NCI-H1105 treated with DMSO at 0.1 percent for 48 hours (cell line): Measurements from ENCODE around the gene RFT1.

Experiments used
- DNase-seq: peaks from one replicate; lab custom pipeline; 2025; lab: John Stamatoyannopoulos, UW

The RFT1 gene

DNA sequence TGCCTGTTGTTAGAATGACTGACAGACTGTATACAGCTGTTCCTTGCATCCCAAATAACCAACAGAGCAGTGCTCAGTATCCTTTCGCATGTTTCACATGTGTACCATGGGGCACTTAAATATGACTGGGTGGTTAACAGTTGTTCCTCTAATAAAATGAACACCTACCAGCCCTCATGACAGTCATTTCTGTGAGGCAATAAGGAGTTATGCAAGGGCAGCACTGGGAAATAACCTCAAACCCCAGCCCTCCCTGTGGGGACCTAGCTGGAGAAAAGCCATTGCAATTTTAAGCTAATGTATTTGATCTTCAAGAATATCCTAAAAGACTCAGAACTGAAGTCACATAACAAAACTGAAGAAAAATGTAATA, 7.3 kb downstream of the RFT1 start:
- no peak for DNase-seq

- no peak for DNase-seq
Observed at GRCh38 chr3:53122255-53122932, 7.8 kb downstream of the RFT1 start.

- no peak for DNase-seq
Observed at GRCh38 chr3:53120336-53120735, 9.9 kb downstream of the RFT1 start.

- DNase-seq, result no peak
Observed at GRCh38 chr3:53116956-53117355, 13.3 kb downstream of the RFT1 start.

- DNase-seq, result no peak
Observed at GRCh38 chr3:53114412-53115074, 15.7 kb downstream of the RFT1 start.

GRCh38 chr3:53114011-53114400, 16.2 kb downstream of the RFT1 start:
- peak; percentile 63 for DNase-seq

DNA sequence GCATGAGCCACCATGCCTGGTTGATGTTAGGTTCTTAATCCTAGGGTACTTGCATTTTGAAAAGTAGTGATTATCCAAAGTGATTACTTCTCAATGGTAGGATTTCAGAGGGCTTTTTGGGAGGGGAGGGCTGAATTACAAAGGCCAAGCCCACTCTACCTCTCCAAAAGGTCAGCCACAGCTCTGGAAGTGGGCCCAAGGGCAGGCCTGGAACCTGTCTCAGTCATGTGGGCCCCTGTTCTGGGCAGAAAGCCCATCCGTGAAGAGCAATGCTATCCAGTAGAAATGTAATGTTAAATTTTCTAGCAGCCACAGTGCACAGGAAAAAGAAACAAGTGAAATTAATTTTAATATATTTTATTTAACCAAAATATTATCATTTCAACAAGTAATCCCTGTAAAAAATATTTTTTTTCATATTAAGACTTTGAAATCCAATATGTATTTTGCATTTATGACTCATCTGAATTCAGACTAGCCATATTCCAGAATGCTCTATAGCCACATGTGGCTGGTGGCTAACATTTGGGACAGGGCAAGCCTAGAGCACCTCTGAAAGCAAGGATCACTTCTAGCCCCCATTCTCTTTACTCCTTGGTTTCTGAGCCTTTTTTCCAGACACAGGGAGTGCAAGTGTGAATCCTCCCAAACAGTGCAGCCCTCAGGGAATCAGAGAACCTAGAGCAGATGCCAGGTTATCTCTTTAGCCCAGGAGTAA, 16.8 kb downstream of the RFT1 start:
- DNase-seq, result no peak

DNA sequence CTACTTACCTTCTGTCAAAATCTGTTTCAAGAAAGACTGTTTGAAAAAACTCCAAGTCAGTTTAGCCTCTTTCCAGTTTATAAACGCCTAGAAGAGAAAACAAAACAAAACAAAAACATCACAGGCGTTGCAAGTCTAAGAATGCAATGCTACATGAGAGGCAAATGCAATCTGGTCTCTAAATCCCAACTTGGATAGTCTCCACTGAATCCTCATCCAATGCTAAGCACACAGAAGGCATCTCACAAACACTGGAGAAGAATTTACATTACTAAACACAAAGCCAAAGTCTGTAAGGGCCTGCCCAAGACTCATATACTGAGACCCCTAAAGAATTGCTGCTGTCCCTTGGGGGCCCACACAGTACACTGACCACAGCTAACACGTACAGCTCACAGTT, 18.4 kb downstream of the RFT1 start:
- DNase-seq, result no peak

DNA sequence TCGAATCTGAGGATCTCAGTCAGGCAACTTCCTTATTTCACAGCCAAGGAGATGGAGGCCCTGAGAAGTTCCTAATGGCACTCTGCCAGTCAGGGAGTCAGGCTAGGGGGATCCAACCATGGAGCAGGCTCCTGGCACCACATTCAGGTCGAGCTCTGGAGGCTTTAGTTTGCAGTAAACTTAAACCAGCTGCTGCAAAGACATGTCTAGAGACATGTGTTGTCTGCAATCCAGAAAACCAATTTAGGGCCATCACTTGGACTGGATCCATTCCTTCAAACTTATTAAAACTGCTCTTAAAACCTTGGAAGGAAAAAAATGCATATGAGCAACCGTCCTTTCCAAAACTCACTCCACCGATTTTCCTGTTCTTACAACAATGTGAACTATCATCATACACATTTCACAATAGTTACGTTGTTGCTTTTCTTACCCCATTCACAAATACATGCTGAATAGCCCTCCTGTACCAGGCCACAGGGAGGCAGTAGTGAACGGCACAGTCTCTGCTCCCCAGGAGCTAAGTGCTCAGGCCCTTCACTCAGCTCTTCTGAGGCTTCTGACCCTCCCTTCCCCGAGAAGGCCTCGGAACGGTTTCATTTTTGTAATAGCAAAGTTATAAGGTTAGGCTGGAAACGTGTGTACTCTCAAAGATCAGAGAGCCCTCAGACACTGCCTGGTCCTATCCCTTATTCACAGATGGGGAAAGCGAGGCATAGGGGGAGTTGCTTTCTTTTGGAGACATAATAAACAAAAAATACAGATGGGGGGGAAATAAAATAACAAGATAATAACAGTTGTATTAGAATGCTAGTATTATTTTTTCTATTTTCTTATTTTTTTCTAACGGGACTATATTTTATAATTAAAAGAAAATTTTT, 20.1 kb downstream of the RFT1 start:
- no peak for DNase-seq

- DNase-seq, result no peak
Observed at GRCh38 chr3:53109190-53109589, 21.0 kb downstream of the RFT1 start.

GRCh38 chr3:53104762-53105161, 25.5 kb downstream of the RFT1 start:
- DNase-seq, result no peak

GRCh38 chr3:53103397-53104296, 26.6 kb downstream of the RFT1 start:
- DNase-seq, result no peak

DNA sequence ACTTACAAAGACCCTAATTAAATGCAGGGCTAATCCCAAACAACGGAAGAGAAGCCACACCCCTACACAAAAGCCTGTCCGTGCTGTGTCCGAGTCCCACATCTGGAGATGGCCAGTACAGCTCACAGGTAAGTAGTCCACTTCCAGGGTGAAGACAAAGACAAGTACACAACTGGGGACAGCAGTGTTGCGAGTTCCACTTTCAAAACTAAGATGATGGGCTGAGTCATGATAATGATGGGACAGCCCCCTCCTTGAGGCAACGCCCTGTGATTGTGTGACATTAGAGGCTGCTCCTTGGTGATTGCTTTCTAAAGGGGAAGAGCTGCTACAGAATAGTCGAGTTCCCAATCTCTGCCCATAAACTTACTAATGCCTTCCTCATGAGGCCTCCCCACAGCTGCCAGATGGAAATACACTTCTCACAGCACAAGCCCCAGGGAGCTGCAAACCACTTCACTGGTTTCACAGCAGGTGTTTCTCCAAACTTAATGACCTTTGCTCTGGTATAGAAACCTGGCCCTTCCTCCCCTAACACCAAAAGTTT, 27.6 kb downstream of the RFT1 start:
- no peak for DNase-seq

GRCh38 chr3:53101956-53102355, 28.3 kb downstream of the RFT1 start:
- DNase-seq, result no peak

DNA sequence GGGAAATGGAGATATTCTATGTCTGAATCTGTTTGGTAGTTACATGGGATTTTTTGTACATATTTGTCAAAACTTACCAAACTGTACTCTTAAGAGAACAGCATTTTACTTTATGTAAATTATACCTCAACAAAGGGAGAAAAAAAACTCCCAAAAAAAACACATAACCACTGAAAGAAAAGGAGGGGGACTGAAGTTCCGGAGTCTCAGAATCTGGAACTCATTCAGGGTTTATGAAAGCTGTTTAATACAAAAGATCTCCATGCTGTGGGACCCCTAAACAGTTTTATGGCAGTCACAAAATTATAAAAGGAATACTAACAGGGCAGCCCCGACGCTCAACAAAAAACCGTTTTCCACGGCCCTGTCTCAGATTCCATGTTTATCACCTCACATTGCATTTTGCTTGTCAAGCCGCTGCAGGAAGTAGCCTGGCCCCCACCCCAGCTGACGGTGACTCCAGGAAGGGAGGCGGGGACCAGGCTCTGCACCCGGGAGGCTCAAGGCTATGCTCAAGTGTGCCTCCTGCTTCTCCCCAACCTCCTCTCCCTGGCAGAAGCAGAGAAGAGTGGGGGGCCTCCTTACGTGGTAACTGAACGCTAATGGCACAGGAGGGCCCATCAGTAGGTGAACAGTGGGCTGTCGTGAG, 29.3 kb downstream of the RFT1 start:
- no peak for DNase-seq

DNA sequence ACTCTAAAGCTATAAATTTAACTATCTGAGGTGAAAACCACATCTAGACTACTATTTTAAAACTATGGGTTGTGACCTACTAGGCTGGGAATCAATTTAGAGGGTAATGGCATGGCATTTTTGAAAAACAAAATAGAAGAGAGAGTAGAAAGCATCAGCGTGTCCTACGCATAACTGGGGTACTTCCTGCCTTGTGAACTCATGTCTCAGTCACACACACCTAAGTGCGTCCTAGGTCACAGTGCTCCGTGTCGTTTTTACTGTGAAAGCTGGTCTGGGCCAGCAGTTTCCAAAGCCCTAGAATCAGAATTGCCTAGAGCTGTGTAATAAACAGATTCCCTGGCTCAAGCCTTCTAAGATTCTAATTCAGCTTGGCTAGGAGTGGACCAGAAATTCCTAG, 32.3 kb downstream of the RFT1 start:
- no peak for DNase-seq

- no peak for DNase-seq
Observed at GRCh38 chr3:53092942-53093341, 37.3 kb downstream of the RFT1 start.

DNA sequence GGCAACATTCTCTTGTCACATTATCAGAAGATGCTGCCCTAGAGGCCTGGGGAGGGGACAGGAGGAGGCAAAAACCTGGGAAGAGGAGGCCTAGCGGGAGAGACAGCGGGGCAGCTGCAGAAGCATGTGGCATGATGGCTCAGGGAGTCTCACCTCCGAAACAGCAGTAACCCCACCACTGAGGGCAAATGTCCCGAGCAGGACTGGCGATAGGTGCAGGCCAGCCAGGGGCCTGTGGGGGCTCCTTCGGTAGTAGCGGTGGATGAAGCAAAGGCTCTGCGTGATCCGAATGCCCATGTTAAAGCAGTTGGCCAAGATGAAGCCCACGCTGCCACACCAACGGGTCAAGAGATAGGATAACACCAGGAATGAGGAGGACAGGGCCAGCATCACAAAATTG, 38.0 kb downstream of the RFT1 start:
- no peak for DNase-seq

DNA sequence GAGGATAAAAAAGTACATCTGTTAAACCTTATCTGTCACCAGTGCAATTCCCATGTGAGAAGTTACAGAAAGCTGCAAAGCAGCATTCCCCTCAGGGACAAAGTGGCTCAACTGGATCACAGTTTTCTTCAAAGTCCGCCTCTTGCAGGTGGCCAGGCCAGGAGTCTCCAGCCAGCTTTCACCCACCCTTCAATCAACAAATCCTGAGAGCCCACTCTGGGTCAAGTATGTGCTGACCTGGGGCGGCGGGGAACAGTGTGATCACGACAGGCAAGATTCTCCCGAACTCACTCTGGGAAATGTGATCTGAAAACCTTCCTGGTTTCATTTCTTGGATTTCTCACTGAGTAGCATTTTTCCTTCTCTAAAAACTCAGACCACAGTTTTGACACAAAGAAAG, 39.2 kb downstream of the RFT1 start:
- no peak for DNase-seq

- no peak for DNase-seq
Observed at GRCh38 chr3:53089511-53089910, 40.7 kb downstream of the RFT1 start.

GRCh38 chr3:53085476-53085875, 44.8 kb downstream of the RFT1 start:
- DNase-seq, result no peak
